GM12878 (cell line): ENCODE results near the gene ERC2.

ENCODE experiments used
- ATF2 ChIP-seq: IDR thresholded peaks from 2 replicates; pipeline ENCODE4 v1.6.1; 2012; ENCODE audit warnings: low read length, inconsistent platforms
- BRCA1 ChIP-seq: IDR thresholded peaks from 2 replicates; pipeline ENCODE4 v1.6.1; 2011; ENCODE audit warnings: low read depth, low read length, improper control_type of control experiment
- EZH2 ChIP-seq: IDR thresholded peaks from 2 replicates; pipeline ENCODE4 v1.6.1; 2012; ENCODE audit warnings: low read depth, mild to moderate bottlenecking, control low read depth, inconsistent platforms, low read length, borderline replicate concordance; ENCODE audit not compliant: control insufficient read depth
- YY1 ChIP-seq: IDR thresholded peaks from 2 replicates; pipeline ENCODE4 v1.6.1; 2011; ENCODE audit warnings: low read depth, mild to moderate bottlenecking, low read length

- TF ChIP-seq ATF2 = no peak
- no peak for TF ChIP-seq YY1
- no peak for TF ChIP-seq BRCA1
- TF ChIP-seq EZH2 = no peak
Observed at GRCh38 chr3:55750525-55750924, 717.7 kb downstream of the ERC2 start.
